ENCODE data around the gene SULT4A1.

Gene SULT4A1

DNA sequence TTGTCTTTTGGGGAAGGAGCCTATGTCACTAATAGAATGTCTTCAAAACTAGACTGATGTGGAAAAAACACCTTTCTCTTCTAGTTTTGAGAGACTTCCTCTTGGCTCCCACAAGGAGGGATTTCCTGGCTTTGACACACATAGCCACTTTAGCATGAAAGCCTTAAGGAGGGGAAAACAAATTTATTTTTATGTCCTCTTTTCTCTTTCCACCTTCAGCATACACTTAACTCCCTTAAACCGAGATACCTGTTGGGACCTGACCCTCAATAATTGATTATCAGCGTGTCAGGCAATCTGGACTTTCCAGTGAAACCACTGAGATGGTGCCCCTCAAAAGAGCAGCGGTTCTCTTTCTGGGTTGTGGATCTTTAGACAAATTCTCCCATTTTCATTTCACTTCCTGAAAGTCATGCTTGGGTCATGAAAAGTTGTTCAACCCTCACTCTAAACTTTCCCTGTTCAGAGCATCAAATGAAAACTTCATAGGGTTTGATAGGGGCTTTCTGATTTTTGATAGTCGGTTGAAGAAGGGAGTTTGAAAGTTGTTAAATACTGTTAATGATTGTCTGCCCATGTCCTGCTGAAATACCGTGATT, 59.3 kb downstream of the SULT4A1 start:
- no peak for DNase-seq (ENCODE audit: low read depth)

- DNase-seq (ENCODE audit: low read depth) = no peak
These were observed 61.3 kb downstream of the SULT4A1 start for GRCh38 chr22:43800970-43801369.

- DNase-seq (ENCODE audit: low read depth) = no peak
These were observed 63.8 kb downstream of the SULT4A1 start for GRCh38 chr22:43798492-43798891.

DNA sequence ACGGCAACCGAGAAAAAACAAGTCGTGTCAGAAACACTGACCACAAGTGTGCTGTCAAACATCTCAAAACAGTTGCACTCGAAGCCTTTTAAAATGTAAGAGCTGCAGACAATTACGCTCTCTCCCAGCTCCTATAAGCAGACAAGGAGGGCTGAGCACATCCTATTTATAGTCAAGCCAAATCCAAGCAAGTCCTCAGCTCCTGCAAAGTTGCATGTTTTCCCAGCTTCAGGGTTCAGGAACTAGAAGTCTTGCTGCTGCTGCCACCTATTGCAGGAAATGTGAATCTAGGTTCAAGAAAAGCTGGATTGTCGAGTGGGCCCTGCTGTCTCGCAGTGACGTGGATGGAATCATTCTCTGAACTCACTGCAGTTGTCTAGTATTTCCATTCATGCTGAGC, 65.7 kb downstream of the SULT4A1 start:
- peak; percentile 48 for DNase-seq (ENCODE audit: low read depth)

GRCh38 chr22:43795320-43795719, 67.0 kb downstream of the SULT4A1 start:
- no peak for DNase-seq (ENCODE audit: low read depth)

DNA sequence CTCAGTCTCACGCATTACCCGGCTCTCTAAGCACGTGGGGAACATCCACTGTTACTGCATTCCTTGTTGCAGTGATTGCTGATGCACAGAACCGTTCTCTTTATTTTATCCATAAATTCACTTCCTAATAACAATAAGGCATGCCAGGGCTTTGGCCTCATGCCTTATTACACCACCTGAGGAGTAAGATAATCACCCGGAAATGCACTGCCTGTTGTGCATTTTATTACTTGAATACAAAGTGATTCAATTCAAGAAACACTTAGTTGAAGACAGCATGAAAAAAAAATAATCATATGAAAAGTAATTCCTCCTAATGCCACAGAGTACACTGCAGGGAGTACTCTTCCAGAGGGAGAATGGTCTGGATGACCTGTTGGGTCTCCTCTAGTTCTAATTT, 69.4 kb downstream of the SULT4A1 start:
- DNase-seq (ENCODE audit: low read depth) = no peak

- peak; percentile 89 for DNase-seq (ENCODE audit: low read depth)
These were observed 72.9 kb downstream of the SULT4A1 start for GRCh38 chr22:43789452-43789851.

DNA sequence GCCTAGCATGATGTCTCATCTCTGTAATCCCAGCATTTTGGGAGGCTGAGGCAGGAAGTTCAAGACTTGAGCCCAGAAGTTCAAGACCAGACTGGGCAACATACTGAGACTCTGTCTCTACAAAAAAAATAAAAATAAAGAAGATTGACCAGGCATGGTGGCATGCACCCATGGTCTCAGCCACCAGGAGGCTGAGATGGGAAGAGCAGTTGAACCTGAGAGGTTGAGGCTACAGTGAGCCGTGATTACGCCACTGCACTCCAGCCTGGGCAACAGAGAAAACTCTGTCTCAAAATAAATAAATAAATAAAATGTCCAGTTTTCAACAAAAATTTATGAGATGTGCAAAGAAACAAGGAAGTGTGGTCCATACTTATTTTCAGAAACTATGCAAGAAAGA, 78.5 kb downstream of the SULT4A1 start:
- DNase-seq (ENCODE audit: low read depth) = no peak

DNA sequence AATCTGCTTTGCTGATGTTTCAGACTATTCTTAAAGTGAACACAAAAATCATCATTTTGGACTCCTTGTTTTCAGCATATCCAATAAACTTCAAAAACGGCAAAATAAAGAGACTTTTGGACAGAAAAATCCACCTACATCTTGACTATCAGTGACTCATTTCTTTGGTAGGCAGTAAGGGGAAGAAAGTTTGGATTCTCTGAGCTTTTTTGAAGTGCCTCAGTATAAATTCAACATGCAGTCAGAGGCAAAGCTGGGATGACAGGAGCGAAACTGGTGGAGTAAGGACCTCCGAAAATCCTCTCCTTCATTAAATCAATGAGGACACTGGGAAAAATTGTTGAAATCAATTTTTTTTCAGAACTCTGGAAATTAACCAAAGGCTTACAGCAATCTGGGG, 79.9 kb downstream of the SULT4A1 start:
- DNase-seq (ENCODE audit: low read depth) = no peak

DNA sequence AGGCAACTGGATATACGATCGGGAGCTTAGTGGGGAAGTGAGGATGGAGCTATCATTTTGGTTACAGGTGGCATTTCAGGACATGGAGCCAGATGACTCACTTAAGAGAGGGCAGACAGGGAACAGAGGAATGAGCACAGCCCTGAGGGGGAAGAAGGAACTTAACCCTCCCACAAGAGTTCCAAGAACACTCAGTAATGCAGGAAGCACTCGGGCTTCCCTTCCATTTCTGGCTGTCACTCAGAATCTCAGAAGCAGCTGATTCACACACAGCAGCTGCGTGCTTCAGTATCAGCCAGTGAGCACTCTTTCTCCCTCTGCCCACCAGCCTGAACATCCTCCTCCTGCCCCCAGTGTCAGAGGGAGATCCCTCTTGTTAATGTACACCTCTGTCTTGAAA, 85.0 kb downstream of the SULT4A1 start:
- peak; percentile 74 for DNase-seq (ENCODE audit: low read depth)

GRCh38 chr22:43776081-43776670, 86.1 kb downstream of the SULT4A1 start:
- DNase-seq (ENCODE audit: low read depth) = no peak
